NCI-H1092 treated with DMSO at 0.1 percent for 48 hours (cell line): Measurements from ENCODE around the gene UNC5C.

Source experiments
- DNase-seq: peaks from one replicate; lab custom pipeline; 2025; lab: John Stamatoyannopoulos, UW

Gene UNC5C

DNA sequence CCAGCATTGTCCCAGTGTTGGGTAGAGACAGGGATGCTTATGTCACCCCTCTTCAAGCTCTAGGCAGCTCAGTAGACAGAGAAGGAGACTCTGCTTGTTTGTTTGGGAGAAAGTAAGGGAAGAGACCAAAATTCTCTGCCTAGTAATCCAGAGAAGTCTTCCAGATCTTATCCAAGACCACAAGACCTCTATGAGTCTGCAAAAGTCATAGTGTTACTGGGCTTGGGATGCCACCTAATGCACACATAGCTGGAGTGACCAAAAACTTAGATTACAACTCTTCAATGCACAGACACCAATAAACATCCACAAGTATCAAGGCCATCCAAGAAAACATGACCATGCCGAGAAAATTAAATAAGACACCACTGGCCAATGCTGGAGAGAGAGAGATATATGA lies 205.5 kb downstream of the UNC5C start:
- no peak for DNase-seq

DNA sequence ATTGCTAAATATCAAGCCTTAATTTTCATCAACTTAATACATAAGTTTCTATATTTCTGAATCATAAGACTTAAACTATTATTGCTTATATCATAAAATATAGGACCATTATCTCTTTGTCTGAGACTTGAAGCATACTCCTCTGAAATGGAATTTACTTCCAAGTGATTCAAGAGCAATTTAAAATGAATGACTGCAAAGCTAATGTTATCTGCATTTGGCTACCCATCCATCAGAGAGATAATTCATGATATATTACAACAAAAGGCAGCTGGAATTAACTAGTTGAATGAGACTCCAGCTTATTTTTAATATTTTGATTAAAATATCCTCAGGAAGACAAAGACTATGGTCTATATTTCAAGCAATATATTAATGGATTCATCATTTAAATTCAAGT lies 208.6 kb downstream of the UNC5C start:
- no peak for DNase-seq

DNA sequence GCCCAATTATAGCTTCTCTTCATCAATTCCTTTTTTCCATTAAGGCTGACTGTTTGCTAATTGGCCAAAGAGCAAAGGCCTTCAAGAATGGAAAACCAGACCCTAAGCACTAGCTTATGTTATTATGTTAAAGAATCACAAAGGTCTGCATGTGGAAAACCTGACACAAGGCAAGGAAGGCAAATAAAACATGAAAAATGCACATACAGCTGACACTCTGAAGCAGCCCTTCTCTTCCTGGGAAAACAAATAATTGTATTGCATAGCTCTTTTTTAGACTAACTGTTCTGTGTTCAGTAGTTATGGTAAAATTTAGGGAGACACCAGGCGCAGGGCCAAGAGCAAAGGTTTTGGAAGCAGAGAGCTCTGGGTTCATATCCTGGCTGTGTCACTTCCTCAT lies 223.1 kb downstream of the UNC5C start:
- DNase-seq, result no peak

DNA sequence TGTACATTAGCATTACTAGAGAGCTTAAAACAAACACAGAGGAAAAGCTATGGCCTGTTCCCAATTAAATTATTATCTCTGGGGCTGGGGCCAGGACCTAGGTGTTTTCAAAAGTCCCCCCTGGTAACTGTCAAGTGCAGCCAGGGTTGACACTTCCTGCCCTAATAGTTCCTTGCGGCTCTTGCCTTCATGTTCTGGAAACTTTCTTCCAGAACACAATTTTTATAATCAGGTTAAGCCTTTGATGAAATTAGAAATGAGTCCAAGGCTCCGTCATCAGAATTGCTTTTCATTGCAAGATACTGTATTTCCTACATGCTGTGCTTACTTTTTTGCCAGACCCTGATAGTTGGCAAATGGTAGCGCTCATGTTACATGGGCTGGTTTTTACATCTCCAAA lies 229.6 kb downstream of the UNC5C start:
- DNase-seq, result no peak

DNA sequence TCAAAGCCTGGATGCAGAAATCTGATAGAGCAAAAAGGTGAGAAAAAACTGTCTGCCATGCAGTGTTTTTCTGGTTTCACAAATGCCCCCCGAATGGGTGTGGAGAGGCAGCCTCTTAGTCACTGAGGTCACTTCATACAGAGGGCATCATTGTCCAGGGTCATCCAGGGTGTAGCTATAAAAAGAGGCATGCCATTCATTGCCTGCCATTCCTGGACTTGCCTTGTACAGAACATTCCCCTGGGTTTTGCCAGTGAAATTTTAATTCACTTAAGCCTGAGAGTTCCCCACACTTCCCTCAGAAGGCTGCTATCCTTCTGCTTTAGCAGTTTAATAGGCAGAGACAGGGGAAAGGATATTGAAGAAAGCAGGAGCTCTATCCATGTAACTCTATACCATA lies 230.3 kb downstream of the UNC5C start:
- DNase-seq, result no peak

DNA sequence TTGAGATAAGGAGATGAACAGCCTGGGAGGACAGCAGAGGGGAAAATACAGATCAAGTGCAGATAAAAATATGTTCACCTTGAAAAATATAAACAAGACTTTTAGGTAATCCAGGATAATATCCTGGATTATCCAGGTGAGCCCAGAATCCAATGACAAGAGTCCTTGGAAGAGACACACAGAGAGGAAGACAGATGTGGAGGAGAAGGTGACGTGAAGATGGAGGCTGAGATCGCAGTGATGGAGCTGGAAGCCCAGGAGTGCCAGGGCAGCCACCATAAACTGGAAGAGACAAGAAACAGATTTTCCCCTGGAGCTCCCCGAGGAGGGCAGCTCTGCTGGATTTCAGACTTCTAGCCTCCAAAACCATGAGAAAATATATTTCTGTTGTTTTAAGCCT lies 230.7 kb downstream of the UNC5C start:
- DNase-seq, result no peak

DNA sequence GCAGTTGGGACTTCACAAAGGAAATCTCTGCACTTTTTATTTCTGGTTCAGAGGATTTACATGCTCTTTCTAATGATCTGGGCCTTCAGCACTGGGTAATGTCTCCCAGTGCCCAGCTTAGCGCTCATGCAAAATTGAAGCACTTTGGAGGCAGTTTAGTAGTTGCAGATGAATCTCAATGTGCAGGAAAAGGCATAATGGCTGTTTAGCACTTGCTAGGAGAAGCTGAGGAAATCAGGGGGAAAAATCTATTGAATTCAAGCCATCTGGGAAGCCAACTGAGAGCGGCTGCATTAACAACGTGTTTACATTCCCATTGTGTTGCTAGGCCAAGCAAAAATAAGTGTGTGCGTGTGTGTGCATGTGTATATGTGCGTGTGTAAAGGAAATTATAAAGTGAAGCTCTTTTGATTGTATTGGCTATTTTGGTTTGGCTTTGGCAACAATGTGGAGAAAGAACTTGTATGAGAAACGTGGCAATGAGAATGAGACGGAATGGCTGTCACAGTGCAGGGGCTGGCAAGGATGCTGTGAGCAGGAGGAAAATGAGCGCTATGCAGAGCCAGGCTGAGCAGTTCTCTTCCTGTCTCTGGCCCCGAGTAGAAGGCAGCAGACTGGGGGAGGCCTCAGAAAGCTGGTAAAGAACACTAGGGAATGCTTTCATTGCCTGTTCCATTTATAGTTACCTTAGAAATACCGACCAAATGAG lies 231.5 kb downstream of the UNC5C start:
- peak; percentile 32 for DNase-seq

DNA sequence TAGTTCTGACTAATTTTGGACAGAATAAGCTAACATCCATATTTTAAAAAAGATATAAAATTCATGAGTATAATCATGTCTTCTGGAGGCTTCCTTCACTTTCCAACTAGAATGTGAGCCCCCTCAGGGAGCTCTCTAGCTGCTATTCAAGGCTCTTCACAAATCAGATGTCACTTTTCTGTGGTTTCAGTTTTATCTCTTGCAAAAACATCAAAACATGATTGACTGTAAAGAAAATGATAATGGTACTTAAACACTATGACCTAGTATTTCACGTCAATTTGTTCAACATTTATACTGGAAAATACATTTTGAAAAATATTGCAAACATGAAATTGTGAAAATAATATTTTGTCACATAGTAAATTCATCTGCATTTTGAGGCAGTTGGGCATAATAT lies 234.2 kb downstream of the UNC5C start:
- DNase-seq, result no peak

DNA sequence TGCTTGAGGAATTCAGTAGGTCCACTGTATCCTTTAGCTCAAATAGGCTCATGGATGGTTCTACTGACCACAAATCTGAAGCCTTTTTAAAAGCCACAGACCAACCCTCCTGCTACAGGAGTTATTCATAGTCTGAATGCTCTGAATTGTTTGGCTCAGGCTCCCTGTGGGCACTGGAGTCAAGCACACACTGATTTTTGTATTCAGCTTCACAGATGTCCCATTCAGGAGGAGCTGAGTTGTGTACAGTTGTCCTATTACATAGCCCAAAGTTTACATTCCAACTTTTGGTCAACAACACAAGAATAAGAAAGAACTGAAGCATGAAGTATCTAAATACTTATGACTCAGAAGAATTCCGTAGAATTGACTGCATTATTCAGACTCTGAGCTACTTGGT lies 243.9 kb downstream of the UNC5C start:
- no peak for DNase-seq

DNA sequence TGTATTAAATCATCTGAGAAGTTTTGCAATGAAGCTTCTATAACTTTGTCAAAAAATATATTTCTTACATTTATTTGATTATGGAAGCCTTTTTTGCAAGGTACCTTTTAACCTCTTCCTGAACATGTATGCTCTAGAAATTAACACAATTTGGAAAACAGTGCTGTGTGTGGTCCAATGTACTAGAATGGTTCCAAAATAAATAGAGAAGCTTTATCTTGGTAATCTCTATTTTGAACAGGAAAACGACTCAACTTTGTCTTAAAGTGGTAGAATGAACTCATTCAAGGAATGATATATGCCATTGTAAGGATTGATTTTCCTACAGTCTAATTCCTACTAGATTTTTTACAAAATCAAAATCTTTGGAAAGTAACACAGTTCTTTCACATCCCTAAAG lies 248.5 kb downstream of the UNC5C start:
- DNase-seq, result no peak

DNA sequence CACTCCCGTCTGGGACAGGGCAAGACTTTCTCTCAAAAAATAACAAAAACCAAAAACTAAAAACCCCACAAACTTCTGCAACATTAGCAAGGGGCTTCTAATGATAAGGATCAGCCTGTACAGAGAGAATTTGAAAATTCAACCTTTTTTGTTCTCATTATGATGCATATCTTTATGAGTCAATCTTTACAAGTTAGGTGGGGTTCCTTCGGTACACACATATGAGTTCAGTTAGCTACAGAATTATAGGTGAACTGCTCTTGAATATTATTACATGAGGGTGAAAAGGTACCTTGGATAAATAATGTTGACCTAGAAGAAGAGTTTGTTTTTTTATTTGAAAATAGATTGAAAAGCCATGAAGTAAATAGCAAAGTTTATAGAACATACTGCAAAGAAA lies 252.7 kb downstream of the UNC5C start:
- no peak for DNase-seq

DNA sequence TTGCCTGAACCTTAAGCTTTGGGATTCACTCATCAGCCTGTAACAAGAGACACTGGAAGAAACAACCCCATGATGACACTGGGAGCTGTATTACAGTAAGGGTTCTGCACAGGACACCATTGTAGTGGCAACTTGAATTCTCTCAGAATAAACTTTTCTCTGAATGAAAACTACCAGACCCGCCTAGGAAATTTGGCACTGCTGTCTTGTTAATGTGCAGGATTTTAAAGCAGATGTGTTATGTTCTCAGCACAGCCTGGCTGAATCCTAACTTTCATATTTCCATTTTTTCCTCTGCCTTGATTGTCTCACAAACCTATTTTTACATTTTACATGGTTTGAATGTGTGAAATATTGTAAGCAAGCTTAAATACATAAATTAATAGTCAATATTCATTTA lies 253.6 kb downstream of the UNC5C start:
- DNase-seq, result no peak

DNA sequence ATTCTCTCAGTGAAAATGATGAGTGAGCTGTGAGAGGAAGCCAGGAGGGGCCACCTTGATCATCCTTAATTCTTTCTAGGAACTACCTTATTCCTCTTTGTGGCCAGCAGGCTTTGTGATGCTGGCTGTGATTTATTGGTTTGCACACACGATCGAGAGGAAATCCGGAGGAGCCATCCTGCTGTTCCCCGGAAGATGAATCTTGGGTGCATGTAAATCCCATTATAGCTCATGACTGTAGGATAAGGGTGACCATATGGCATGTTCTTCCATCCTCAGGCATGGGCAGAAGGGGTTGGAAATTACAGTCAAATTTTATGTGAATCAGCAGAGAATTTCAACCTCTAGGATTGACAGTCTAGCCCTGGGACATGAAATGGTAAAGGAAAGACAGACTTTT lies 254.5 kb downstream of the UNC5C start:
- DNase-seq, result no peak

DNA sequence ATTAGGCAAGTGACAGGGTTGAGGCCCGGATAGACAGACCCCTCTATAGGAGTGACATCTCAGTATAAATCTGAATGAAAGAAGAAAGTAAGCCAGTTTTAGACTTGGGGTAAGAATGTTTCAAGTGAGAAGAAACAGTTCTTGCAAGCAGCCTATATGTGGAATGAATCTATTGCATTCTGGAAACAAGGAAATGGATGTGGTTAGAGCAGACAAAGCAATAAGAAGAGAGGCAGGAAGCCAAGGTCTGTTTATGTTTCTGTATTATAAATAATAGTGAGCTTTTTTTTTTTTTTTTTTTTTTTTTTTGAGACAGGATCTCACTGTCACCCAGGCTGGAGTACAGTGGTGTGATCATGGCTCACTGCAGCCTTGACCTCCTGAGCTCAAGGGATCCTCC lies 255.8 kb downstream of the UNC5C start:
- DNase-seq, result no peak

DNA sequence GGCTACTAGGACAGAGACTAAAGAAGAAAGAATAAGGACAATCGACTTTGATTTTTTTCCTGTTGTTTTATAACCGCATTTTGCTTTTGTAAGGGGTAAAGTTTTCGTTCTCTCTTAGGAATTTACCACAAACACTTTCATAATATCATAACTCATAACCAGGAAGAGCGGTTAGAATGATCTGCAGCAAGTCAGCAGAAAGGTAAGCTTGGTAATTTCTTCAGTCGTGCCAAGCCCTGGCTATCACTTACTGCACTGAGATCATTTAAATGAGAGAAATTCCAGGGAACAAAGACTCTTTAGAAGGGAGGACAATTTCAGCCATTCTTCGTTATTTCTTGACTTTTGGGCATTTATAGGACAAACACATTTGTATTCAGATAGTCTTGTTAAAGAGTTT lies 258.1 kb downstream of the UNC5C start:
- DNase-seq, result no peak

DNA sequence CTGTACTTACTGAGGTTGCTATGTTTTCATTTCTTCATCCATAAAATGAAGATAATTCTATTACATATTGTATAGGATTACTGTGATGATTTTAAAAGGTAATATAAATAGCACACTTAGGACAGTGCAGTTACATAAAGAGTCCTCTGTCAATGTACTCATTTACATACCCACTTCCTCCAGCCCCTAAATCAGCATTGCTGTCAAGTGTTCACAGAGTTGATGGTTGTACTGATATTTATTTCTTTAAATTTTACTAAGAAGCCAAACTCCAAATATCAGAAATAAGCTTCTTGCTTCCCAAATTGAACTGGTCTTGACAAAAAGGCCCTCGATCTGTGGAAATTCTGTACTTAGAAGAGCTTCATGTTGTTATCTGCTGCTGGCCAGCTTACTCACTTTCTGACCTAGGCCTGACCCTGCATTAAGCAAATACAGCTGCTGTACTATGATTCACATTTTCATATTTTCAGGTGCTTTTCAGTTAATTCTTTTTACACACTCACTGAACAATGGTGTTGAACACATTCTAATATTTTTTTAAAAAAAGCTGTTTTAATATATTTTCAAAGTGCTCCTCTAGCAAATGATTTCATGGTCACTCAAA lies 259.6 kb downstream of the UNC5C start:
- no peak for DNase-seq

DNA sequence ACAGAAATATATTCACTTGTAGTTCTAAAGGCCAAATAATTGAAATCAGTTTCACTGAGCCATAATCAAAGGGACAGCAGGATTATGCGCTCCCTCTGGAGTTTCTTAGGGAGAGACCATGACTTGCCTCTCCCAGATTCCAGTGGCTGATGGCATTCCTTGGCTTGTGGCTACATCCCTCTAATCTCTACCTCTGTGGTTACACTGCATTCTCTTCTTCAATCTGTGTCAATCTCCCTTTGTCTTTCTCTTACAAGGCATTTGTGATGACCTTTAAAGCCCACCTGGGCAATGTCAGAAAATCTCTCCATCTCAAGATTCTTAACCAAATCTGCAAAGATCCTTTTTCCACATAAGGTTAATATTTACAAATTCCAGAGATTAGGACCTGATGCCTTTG lies 260.2 kb downstream of the UNC5C start:
- no peak for DNase-seq

DNA sequence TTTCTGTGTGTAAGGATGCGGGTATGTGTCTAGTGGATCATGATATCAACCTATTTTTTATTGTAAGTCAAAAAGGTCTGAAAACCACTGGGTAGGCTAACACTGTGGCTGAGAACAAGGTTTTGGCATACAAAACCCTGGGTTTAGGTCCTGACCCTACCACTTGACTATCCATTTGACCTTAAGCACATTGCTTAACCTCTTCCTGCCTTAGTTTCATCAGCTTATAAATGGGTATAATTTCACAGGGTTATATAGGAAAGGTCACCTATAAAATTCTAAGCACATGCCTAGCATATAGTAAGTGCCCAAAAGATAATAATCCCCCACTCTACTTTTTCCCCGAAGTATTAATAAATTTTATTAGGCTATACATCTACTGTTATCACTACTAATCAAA lies 263.0 kb downstream of the UNC5C start:
- DNase-seq, result no peak

DNA sequence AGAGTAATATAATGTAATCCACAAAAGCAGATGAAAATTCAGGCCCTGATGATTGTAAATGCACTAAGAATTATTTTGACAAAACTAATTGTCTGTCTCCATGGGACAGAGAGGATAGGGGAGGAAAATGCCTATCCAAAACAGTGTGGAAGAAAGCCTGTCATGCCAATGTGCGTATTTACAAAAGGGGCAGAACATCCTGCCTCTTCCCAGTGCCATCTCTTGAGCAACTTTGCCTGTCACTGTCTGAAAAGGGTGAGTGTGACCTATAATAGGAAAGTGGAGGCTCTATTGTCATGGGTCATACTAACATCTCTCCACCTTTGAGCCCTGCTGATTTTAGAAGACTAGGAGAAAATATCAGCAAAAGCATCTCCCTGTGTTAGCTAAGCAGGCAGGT lies 264.1 kb downstream of the UNC5C start:
- DNase-seq, result no peak

DNA sequence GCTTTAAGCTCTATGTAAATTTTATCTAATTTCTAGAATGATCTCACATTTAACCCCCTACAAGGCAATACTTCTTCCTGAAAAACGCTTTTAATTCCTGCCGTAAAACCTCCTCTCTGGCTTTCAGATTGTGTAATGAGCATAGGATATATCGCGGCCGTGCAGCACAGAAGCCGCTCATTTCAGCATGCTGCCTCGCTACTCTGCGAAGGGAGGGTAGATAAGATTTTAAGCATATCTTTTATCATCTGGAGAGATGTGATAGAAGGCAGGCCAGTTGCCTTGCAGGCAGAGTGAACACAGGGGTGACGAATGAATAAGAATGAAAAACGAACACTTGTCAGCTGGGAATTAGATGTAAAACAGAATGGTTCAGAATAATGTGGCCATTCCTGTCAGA lies 265.5 kb downstream of the UNC5C start:
- DNase-seq, result no peak

DNA sequence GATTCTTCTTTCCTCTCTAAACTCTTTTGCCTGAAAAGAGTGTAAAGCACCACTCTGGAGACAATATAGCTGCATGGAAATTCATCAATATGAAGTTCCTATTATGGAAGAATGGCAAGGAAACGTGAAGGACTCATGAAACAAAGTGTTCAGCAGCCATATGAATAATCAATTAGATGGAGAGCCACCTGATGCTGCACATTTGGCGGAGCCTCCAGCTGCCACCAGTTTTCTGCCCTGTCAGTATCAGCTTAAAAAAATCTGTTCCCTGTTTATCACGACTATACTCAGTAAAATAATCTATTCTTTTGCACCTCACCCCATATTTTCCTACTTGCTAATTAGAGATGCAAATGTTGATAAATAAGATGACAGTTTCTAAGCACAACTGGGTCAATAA lies 276.0 kb downstream of the UNC5C start:
- DNase-seq, result no peak

DNA sequence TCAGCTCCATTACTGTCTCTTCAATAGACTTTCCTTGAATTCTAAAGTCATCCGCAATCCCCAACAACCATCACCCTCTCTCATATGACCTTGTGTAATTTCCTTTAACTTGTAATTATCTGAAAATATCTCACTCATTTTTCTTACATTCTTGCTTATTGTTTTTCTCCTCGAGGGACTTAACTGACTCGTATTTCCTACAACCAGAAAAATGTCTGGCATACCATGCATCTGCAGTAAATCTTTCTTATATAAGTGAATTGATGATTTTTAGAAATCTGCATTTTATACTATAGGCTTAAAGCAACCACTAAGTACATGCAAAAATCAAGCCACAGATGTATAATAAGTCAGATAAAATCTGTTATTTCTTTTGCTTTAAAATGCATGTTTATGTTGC lies 276.7 kb downstream of the UNC5C start:
- DNase-seq, result no peak

DNA sequence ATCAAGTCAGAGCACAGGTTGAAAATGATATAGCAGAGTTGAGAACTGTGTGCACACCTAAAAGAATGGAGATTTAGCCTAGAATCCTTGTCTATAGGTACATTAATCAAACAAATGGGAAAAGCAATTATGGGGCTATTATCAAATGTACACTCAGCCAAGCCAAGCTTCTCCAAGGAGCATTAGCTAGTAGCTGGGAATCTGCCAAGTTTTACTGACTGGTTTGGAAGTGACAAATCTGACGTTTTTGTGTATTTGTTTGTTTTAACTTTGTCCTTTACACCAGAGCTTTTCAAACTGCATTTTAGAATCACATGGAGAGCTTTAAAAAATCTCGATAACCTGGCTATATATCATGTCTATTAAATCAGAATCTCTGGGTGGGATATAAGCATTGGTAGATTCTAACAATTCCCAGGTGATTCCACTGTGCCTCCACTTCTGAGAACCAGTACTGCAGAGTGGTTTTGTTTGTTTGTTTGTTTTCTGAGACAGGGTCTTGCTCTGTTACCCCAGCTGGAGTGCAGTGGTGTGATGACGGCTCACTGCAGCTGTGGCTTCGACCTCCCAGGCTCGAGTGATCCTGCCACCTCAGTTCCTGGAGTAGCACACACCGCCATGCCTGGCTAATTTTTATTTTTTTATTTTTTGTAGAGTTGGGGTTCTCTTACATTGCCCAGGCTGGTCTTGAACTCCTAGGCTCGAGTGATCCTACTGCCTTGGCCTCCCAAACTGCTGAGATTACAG lies 279.8 kb downstream of the UNC5C start:
- peak; percentile 4 for DNase-seq

DNA sequence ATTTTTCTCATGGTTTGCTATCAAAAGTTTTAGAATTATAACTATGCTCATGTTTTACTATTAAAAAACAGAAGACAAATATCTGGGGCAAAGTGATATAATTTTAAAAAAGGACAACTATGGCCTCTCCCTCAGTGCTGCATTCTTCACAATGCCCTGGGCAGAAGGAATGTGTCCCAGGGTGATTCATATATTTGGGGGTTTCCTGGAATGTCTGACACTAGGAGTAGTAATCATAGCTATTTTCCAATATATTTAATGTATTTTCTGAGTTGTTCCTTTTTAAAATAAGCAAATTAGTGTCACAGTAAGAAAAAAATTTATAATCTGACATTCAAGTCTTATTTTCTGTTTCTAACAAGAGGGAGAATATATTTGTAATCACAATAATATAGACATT lies 281.7 kb downstream of the UNC5C start:
- no peak for DNase-seq
